DLD1 (cell line): ENCODE measurements around the gene YIPF2.
"Not testable (repeated sequence)": the region's sequence is repeated elsewhere in the genome, so short reads cannot be mapped to it uniquely, and the experiment has no call there.

Source experiments
- in situ Hi-C: cut with HindIII; loops from 2 replicates; pipeline ENCODE4 v1.10.0; 2017; ENCODE audit warnings: low sequenced_read_pairs

The YIPF2 gene

DNA sequence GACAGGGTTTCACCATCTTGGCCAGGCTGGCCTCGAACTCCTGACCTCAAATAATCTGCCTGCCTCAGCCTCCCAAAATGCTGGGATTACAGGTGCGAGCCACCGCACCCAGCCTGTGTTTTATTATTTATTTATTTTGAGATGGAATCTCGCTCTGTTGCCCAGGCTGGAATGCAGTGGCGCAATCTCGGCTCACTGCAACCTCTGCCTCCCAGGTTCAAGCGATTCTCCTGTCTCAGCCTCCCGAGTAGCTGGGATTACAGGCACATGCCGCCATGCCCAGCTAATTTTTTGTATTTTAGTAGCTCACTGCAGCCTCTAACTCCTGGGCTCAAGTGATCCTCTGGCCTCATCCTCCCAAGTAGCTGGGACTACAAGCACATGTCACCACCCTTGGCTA is 50.8 kb downstream of the YIPF2 start:
- in situ Hi-C loops = not testable (repeated sequence)

DNA sequence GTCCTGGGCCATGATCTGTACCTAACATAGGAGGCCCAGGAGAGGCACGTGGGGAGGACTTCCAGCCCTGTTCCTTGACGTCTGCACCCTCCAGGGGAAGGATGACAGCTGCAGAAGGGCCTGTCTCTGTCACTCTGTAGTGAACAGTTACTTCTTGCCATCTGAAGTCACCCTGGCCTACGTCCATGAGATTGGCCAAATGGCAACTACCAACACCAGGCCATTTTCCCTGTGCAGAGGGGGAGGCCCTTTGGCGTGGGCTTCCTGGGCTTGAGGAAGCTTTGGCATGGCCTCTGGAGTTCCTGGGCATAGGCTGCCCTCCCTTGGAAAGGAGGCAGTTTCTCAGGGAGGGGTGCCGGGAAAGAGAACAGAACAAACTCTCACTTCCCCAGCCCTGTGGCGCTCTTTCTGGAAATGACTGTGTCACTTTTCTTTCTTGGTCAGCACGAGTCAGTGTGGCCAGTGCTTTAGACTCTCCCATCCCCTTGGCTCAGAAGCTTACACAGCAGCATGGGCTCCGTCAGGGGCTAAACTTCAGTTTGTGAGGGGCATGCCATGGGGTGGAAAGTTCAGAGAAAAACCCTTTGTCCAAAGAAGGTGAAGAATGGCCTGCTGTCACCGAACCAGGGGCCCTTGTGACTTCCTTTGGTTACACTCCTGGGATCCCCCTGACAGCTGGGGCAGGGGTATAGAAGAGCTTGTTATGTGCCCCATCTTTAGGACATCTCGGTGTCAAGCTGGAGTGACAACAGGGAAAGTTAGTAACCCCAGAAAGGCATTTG is 51.8 kb downstream of the YIPF2 start:
- in situ Hi-C loops = no loop called here

GRCh38 chr19:10874024-10874423 is 54.4 kb downstream of the YIPF2 start:
- in situ Hi-C loops = no loop called here

DNA sequence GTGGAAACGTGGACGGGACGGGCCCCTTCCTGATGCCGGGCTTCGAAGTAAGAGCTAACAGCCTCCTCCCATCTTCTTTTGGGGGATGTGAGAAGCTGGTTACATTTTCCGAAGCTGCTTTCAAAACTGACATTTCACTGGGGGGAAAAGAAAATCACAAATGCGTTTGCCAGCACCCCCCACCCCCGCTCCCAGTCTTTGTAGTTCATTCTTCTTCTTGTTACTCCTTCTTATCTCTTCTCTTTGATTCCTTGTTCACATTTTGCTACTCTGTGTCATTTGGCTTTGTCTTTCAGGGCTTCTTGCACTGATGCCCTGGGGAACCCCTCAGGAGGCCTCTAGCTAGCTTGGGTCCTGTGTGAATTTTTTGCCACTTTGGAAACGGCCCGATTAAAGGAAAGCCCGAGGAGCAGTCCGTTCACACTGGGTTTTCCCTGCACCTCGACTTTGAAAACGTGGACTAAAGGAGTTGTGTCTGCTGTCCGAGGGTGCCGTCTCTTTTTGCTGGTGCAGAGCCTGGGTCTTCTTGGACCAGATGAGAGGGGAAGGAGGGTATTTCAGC is 55.8 kb downstream of the YIPF2 start:
- in situ Hi-C loops = no loop called here
